ENCODE data around the gene TSPAN13. TPM values are rescaled to one million over a fixed set of nuclear protein-coding genes. Genes with fewer than 3 reads are reported as not detected.
"Not testable (repeated sequence)": the region's sequence is repeated elsewhere in the genome, so short reads cannot be mapped to it uniquely, and the experiment has no call there.

TSPAN13 gene
- total RNA-seq, 1 experiment from 2014 or later: 2.2 TPM

DNA sequence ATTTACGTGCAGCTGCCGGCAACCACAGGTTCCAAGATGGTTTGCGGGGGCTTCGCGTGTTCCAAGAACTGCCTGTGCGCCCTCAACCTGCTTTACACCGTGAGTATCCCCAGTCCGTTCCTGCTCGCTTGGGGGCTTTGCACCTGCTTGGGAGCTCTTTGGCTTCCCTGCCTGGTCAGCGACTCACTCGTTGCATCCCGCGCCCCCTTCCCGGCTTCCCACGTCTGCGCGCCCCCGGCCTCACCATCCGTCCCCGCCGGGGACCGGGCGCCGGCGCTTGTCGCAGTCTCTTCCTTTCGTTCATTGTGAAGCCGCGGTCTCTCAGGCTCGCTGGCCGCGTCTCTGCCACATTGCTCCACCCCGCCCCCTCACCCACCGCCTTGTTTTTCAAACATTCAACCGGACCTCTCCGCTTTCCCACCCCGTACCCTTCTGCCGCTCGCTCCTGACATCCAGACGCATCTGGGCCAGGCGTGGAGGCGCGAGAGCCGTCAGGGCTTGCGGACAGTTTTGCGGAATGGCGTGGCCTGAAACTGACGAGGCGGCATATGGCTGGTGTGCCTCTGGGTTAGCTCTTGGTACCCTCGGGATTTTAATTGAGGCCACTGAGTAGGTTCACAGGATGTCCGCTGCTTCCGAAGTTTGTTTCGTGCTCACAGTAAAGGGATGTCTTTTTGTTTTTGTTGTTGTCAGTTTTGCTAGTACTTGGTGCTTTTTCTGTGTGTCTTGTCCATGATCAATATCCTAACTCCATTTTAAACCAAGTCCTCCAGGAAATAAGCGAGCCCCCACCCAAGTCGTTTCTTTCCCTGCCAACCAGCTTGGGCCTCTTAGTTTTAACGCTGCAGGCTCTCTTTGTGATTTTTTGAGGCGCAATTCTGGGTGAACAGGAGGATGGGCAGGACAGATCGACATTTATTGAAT lies 639 bp downstream of the TSPAN13 start:
- H3K9me3 ChIP-seq (replicated peaks): no peaks in the 10 kb centered on the region
- no peaks in the 10 kb centered on the region for H3K36me3 ChIP-seq
- H3K4me1 ChIP-seq: no peaks in the 10 kb centered on the region
- H3K4me3 ChIP-seq: peak overlapping the region; percentile 61
- peak in 1 of 2 experiments; percentile 41 for DNase-seq
- no peaks in the 10 kb centered on the region for H3K27me3 ChIP-seq
- H3K27ac ChIP-seq: no peak overlapping the region

DNA sequence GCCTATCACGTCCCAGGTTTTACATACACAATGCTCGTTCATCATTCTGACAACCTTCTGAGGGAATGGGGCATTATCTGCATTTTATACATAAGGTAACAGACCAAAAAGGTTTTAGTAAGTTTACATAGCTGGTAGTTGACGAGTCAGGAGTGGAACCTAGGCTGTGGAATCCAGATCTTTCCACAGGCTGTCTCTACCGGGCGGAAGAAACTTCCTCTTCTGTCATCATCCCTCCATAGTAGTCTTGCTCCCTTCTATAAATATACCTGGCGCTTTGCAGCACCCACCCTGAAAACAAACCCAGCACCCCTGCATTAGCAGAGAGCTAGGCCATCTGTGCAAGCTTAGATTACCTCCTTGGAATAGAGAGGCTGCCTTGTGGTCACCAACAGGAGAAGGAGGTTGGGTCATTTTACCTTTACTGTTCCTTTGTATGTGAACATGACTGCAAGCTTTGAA lies 1.3 kb downstream of the TSPAN13 start:
- Histone ChIP-seq H3K4me3 (no peak overlapping the region), H3K36me3 (no peaks in the 10 kb centered on the region), H3K27me3 (no peaks in the 10 kb centered on the region), H3K9me3 (replicated peaks) (no peaks in the 10 kb centered on the region), H3K27ac (no peak overlapping the region), H3K4me1 (no peaks in the 10 kb centered on the region)
- DNase-seq: no peak

DNA sequence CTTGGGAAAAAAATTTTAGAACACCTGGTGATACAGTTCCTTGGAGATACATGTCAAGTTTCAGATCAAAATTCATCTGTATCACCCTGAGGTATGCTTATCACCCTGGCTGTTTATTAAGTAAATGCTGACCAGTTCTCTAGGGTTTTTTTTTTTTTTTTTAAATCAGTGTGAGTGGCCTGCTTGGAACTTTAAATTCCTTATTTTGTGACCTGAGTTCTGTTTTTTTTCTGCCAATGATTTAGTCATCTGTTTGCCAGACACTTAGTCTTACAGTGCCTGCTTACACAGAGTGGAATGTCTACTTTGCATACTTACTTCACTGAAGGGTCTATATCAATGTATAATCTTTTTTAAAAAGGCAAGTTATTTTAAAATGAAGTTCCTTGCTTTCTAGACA lies 1.8 kb downstream of the TSPAN13 start:
- DNase-seq: no peak
- Histone ChIP-seq H3K4me1 (no peaks in the 10 kb centered on the region), H3K4me3 (no peak overlapping the region), H3K9me3 (replicated peaks) (no peaks in the 10 kb centered on the region), H3K27ac (no peak overlapping the region), H3K36me3 (no peaks in the 10 kb centered on the region), H3K27me3 (no peaks in the 10 kb centered on the region)

DNA sequence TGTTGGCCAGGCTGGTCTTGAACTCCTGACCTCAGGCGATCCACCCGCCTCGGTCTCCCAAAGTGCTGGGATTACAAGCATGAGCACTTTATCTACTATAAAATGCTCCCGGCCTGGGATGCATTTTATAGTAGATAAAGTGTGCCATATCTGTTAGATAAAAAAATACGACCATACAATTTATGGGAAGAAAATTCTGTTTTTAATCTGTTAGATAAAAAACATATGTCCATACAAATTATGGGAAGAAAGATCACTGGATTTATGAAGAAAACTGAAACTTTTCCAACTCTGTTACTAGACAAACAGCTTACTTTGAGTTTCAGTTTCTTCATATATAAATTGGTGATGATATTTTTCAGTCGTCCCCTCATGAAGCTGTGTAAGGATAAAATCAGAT lies 4.5 kb downstream of the TSPAN13 start:
- Histone ChIP-seq H3K4me1 (no peaks in the 10 kb centered on the region), H3K4me3 (no peak overlapping the region), H3K27me3 (no peaks in the 10 kb centered on the region), H3K27ac (no peak overlapping the region), H3K9me3 (replicated peaks) (no peaks in the 10 kb centered on the region), H3K36me3 (no peaks in the 10 kb centered on the region)
- no peak for DNase-seq

DNA sequence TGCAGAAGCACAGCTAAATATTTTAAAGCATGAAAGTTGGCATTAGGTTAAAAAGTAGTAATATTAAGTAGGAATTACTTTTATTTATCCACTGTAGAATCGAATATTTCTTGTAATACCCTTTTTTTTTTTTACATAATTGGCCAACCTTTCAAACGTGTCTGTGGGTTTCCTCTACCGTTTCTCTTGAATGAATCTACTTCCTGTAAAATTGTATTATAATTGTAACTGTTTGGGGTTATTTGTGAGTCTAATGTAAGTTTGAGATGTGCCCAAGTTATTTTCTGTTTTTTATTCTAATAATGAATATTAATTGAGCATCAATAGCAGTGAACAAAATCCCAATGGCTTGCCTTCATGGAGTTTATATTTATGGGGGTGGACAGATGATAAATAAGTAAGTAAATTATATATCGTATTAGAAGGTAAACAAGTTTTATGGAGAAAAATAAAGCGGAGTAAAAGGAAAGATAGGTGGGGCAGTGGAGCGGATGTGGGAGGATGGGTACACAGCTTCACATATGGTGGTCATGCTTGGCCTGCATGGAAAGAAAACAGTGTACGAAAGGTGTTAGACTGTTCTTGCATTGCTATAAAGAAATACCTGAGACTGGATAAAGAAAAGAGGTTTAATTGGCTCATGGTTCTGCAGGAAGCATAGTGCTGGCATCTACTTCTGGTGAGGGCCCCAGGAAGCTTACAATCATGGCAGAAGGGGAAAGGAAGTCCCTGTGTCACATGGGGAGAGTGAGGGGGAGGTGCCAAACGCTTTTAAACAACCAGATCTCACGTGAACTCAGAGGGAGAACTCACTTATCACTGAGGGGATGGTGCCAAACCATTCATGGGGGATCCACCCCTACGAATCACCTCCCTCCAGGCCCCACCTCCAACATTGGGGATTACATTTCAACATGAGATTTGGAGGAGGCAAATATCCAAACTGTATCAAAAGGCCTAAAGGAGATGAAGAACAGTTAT lies 5.4 kb downstream of the TSPAN13 start:
- no peaks in the 10 kb centered on the region for H3K27me3 ChIP-seq
- H3K4me1 ChIP-seq: no peaks in the 10 kb centered on the region
- H3K36me3 ChIP-seq: no peaks in the 10 kb centered on the region
- DNase-seq: no peak
- H3K27ac ChIP-seq: no peak overlapping the region
- H3K4me3 ChIP-seq: no peak overlapping the region
- H3K9me3 ChIP-seq (replicated peaks): no peaks in the 10 kb centered on the region

DNA sequence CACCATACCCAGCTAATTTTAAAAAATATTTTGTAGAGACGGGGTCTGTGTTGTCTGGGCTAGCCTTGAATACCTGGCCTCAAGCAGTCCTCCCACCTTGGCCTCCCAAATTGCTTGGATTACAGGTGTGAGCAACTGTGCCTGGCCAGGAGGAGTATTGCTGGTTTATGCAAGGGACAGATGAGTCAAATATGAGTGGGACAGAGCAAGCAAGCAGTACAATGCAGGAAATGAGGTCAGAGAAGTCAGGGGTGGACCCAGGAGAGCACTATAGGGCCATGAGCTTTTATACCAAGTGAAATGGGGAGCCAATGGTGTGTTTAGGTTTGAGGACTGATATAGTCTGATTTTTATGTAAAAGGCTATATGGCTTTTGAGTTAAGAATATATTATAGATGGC lies 6.3 kb downstream of the TSPAN13 start:
- Histone ChIP-seq H3K4me1 (no peaks in the 10 kb centered on the region), H3K9me3 (replicated peaks) (no peaks in the 10 kb centered on the region), H3K36me3 (no peaks in the 10 kb centered on the region), H3K4me3 (no peak overlapping the region), H3K27me3 (no peaks in the 10 kb centered on the region), H3K27ac (no peak overlapping the region)
- DNase-seq: no peak

DNA sequence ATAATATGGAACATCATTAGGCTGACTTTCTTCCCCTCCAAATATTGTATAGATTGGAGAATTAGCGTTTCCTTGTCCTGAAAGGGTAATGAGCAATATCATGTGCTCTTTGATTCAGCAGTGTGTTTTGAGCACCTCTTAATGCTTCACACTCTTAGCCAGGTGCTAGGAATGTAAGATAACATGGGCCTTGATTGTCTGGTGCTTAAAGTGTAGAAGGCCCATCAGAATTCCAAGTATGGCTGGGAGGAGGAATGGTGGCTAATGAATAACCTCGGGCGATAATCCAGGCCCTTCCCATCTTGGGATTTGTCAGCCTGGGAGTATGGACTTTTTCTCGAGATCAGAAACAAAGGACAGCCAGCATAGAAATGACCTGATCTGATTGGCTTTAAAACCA lies 8.6 kb downstream of the TSPAN13 start:
- H3K4me3 ChIP-seq: no peak overlapping the region
- no peaks in the 10 kb centered on the region for H3K36me3 ChIP-seq
- H3K27ac ChIP-seq: no peak overlapping the region
- no peaks in the 10 kb centered on the region for H3K9me3 ChIP-seq (replicated peaks)
- no peaks in the 10 kb centered on the region for H3K27me3 ChIP-seq
- no peak for DNase-seq
- no peaks in the 10 kb centered on the region for H3K4me1 ChIP-seq

DNA sequence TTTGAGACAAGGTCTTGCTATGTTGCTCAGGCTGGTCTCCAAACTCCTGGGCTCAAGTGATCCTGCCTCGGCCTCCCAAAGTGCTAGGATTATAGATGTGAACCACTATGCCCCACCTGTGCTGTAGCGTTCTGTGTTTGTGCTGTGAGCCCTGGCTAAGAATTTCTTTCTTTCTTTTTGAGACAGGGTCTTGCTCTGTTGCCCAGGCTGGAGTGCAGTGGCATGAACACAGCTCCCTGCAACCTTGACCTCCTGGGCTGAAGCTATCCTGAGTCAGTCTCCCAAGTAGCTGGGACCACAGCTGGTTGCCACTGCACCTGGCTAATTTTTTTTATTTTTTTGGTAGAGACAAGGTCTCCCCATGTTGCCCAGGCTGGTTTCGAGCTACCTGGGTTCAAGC lies 11.4 kb downstream of the TSPAN13 start:
- Histone ChIP-seq H3K36me3 (no peaks in the 10 kb centered on the region), H3K27ac (no peak overlapping the region), H3K4me1 (no peaks in the 10 kb centered on the region), H3K9me3 (replicated peaks) (no peaks in the 10 kb centered on the region), H3K4me3 (no peak overlapping the region), H3K27me3 (no peaks in the 10 kb centered on the region)
- DNase-seq: no peak

DNA sequence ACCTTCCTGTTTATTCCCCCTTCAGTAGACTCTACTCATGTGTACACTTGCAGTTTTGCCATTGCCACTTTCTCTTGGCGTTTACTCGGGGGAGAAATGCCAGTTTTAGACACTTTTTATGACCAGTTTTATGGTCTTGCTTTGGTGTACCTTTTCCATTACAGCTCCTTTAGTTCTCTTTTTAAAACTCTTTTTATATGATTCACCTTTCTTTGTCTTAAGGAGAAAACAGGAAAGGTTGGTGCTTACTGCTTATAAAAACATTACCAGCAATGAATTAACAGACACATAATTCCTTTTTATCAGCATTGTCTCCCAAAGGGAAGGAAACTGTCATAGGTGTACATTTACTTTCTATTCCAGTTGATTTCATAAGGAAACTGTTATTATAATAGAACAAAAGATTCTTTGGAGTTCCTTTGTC lies 11.9 kb downstream of the TSPAN13 start:
- Histone ChIP-seq H3K4me1 (no peaks in the 10 kb centered on the region), H3K4me3 (no peak overlapping the region), H3K36me3 (no peaks in the 10 kb centered on the region), H3K9me3 (replicated peaks) (no peaks in the 10 kb centered on the region), H3K27me3 (no peaks in the 10 kb centered on the region), H3K27ac (no peak overlapping the region)
- DNase-seq: no peak

DNA sequence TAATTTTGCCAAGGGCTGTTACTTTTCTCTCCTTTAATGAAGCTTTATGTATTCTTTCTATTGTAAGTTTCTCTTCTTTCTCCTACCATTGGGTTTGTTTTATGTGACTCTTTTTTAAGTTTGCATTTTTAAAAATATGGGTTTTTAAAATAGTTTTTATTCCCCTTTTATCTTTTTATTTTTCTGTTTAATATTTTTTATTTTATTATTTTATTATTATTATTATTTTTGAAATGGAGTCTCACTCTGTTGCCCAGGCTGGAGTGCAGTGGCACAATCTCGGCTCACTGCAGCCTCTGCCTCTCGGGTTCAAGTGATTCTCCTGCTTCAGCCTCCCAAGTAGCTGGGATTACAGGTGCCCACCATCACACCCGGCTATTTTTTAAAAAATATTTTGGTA lies 16.4 kb downstream of the TSPAN13 start:
- not testable (repeated sequence) for H3K9me3 ChIP-seq (replicated peaks); DNase-seq; H3K4me3 ChIP-seq; H3K27ac ChIP-seq; H3K27me3 ChIP-seq; H3K36me3 ChIP-seq; H3K4me1 ChIP-seq

DNA sequence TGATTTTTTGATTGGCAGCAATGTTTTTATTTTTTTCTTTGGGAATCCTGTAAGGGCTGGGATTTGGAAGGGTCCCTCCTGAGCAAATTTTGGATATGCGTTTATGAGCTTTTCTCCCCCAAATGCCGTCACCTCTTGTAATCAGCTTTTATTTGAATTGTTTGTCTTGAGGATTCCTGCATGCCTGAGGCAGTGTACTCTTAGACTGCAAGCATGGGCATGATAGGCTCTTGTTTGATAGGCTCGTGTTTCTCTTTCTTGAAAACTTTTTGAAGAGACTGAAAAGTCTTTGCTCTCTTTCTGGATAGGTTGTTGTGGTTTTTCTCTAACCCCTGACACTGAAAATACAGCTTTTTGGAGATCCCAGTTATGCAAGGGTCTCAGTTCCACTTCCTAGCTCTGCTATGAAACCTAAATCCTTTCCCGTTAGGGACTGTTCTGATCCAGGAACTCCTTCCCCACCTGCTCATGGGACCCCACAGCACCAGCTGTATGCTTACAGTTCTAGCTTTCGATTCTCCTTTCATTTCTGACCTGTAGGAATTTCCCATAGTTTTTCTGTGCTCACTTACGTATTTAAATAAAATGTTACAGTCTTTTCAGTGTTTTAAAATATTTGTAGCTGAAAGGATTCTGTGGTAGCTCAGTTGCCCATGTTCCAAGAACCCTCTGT lies 17.2 kb downstream of the TSPAN13 start:
- no peak overlapping the region for H3K4me3 ChIP-seq
- H3K9me3 ChIP-seq (replicated peaks): no peaks in the 10 kb centered on the region
- no peaks in the 10 kb centered on the region; the same call in 1 of the 2 replicates for H3K36me3 ChIP-seq
- no peaks in the 10 kb centered on the region for H3K4me1 ChIP-seq
- no peaks in the 10 kb centered on the region for H3K27me3 ChIP-seq
- no peak overlapping the region for H3K27ac ChIP-seq
- no peak for DNase-seq

DNA sequence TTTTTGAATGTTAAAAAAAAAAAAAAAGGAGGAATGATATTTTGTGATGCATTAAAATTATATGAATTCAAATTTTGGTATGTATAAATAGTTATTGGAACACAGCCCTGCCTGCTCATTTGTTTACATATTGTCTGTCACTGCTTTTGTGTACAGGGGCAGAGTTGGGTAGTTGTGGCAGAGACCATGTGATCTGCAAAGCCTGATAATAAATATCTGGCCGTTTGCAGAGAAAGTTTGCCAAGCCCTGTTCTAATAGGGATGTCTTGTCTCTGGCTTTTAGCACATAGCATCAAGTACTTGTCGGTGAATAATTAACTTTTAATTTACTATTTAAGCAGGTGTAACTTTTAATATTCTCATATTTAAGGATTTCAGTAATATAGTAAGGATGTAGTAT lies 19.8 kb downstream of the TSPAN13 start:
- Histone ChIP-seq H3K27ac (no peak overlapping the region), H3K36me3 (no peaks in the 10 kb centered on the region; the same call in 1 of the 2 replicates), H3K4me1 (no peaks in the 10 kb centered on the region), H3K27me3 (no peaks in the 10 kb centered on the region), H3K9me3 (replicated peaks) (no peaks in the 10 kb centered on the region), H3K4me3 (no peak overlapping the region)
- no peak for DNase-seq

DNA sequence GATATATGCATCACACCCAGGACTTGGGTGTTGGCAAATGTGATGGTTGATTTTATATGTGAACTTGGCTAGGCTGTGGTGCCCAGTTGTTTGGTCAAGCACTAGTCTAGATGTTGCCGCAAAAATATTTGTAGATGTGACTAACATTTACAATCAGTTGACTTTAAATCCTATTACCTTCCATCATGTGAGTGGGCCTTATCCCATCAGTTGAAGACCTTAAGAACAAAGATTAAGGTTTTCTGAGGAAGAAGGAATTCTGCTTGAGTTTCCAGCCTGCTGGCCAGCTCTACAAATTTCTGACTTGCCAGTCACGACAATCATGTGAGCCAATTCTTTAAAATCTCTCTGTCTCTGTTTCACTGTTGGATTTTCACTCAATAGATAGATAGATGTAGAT lies 20.3 kb downstream of the TSPAN13 start:
- Histone ChIP-seq H3K9me3 (replicated peaks) (no peaks in the 10 kb centered on the region), H3K27ac (no peak overlapping the region), H3K4me3 (no peak overlapping the region), H3K36me3 (no peaks in the 10 kb centered on the region; the same call in 1 of the 2 replicates), H3K27me3 (no peaks in the 10 kb centered on the region), H3K4me1 (no peaks in the 10 kb centered on the region)
- no peak for DNase-seq

DNA sequence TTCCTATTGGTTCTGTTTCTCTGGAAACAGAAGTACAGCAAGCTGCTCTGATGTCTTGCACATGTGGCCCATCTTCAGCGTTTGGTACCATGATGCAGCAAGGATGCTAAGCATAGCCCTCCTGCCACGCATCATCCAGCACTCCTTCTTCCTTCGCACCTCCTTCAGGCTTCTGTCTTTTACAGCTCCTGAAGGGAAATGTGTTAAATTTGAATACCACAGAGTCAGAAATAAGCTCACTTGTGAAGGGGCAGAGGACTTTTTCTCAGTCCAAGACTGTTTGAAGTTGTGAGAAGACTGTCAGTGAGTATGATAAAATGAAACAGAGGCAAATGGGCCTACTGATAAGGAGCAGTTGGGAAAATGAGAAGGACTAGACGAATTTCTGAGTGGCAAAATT lies 20.7 kb downstream of the TSPAN13 start:
- Histone ChIP-seq H3K4me1 (no peaks in the 10 kb centered on the region), H3K4me3 (no peak overlapping the region), H3K27ac (no peak overlapping the region), H3K9me3 (replicated peaks) (no peaks in the 10 kb centered on the region), H3K27me3 (no peaks in the 10 kb centered on the region), H3K36me3 (no peaks in the 10 kb centered on the region; the same call in 1 of the 2 replicates)
- DNase-seq: no peak
